ENCODE results near the gene AHI1. TPM values are rescaled to one million over a fixed set of nuclear protein-coding genes. Genes with fewer than 3 reads are reported as not detected.

Gene AHI1
- total RNA-seq, 2 experiments from 2014 or later = 21.4 to 33.9 TPM

DNA sequence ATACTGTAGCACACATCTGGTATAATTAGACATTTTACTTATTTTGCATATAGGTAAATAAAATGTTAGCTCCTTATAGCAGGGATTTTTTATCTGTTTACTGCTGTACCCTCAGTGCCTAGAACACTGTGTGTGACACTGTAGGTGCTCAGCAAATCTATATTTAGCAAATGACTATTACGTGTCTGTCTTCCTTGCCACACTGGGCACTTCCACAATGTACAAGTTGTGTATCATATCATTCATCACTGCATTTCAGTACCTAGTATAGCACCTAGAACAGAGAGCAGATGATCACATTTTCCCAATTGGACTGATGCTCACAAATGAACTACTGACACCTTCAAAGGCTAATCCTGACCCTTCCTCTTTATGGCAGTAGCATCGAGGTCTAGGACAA is 200.8 kb downstream of the AHI1 start:
- H2AFZ ChIP-seq (ENCODE audit: low read length) = no peak overlapping the region
- no peak overlapping the region for H3K27ac ChIP-seq (ENCODE audit: low read depth, low read length, poor library complexity, severe bottlenecking)
- no peaks in the 10 kb centered on the region for H3K9me2 ChIP-seq (ENCODE audit: insufficient read depth, low read length)
- no peaks in the 10 kb centered on the region for H3K79me2 ChIP-seq (ENCODE audit: insufficient read depth, low read depth, low read length)
- ChIA-PET POLR2A (interaction anchor here (0.9 to 1.4 kb wide), 3 partner anchors 11 to 26 kb away, joined by 3 to 5 read pairs (median 3); no protein-coding TSS in a partner anchor), CTCF (ENCODE audit: unreplicated experiment) (no interaction called here)
- H3K4me3 ChIP-seq (ENCODE audit: low read depth, low read length, poor library complexity, severe bottlenecking) = no peak overlapping the region
- H3K9me3 ChIP-seq (ENCODE audit: low read length) = peaks cover 7% of the 10 kb centered on the region; the same call in 1 of the 2 replicates
- no peak overlapping the region for H3K4me2 ChIP-seq (ENCODE audit: low read length)
- BruUV-seq (replicated peaks) = no TSS peak
- TF ChIP-seq EZH2phosphoT487 (IDR thresholded peaks at IDR 0.05; ENCODE audit: borderline replicate concordance, low read depth, low read length) (no peak), CTCF (conservative IDR thresholded peaks at IDR 0.05; ENCODE audit: low read length) (no peak)
- intact Hi-C loops (cut with micrococcal nuclease; ENCODE audit: unreplicated experiment) = no loop called here
- H3K36me3 ChIP-seq (ENCODE audit: insufficient read depth, low read length) = no peaks in the 10 kb centered on the region; the same call in 1 of the 2 replicates
- H3K4me1 ChIP-seq (ENCODE audit: insufficient read depth, low read length, poor library complexity, severe bottlenecking) = peaks cover 6% of the 10 kb centered on the region
- no peaks in the 10 kb centered on the region for H4K20me1 ChIP-seq (ENCODE audit: insufficient read depth, low read length)
- DNase-seq (ENCODE audit: low spot score) = no peak

GRCh38 chr6:135295085-135295484 is 202.5 kb downstream of the AHI1 start:
- ChIA-PET POLR2A (no interaction called here), CTCF (ENCODE audit: unreplicated experiment) (no interaction called here)
- BruUV-seq (replicated peaks) = no TSS peak
- DNase-seq (ENCODE audit: low spot score) = no peak
- Histone ChIP-seq H3K79me2 (ENCODE audit: insufficient read depth, low read depth, low read length) (no peaks in the 10 kb centered on the region), H3K4me2 (ENCODE audit: low read length) (no peak overlapping the region), H3K9me2 (ENCODE audit: insufficient read depth, low read length) (no peaks in the 10 kb centered on the region), H4K20me1 (ENCODE audit: insufficient read depth, low read length) (no peaks in the 10 kb centered on the region), H3K9me3 (ENCODE audit: low read length) (peaks cover 7% of the 10 kb centered on the region; the same call in 1 of the 2 replicates), H3K4me3 (ENCODE audit: low read depth, low read length, poor library complexity, severe bottlenecking) (no peak overlapping the region), H3K27ac (ENCODE audit: low read depth, low read length, poor library complexity, severe bottlenecking) (no peak overlapping the region), H2AFZ (ENCODE audit: low read length) (no peak overlapping the region), H3K36me3 (ENCODE audit: insufficient read depth, low read length) (no peaks in the 10 kb centered on the region; the same call in 1 of the 2 replicates), H3K4me1 (ENCODE audit: insufficient read depth, low read length, poor library complexity, severe bottlenecking) (peaks cover 6% of the 10 kb centered on the region)
- TF ChIP-seq EZH2phosphoT487 (IDR thresholded peaks at IDR 0.05; ENCODE audit: borderline replicate concordance, low read depth, low read length) (no peak), CTCF (conservative IDR thresholded peaks at IDR 0.05; ENCODE audit: low read length) (no peak)
- intact Hi-C loops (cut with micrococcal nuclease; ENCODE audit: unreplicated experiment) = no loop called here

DNA sequence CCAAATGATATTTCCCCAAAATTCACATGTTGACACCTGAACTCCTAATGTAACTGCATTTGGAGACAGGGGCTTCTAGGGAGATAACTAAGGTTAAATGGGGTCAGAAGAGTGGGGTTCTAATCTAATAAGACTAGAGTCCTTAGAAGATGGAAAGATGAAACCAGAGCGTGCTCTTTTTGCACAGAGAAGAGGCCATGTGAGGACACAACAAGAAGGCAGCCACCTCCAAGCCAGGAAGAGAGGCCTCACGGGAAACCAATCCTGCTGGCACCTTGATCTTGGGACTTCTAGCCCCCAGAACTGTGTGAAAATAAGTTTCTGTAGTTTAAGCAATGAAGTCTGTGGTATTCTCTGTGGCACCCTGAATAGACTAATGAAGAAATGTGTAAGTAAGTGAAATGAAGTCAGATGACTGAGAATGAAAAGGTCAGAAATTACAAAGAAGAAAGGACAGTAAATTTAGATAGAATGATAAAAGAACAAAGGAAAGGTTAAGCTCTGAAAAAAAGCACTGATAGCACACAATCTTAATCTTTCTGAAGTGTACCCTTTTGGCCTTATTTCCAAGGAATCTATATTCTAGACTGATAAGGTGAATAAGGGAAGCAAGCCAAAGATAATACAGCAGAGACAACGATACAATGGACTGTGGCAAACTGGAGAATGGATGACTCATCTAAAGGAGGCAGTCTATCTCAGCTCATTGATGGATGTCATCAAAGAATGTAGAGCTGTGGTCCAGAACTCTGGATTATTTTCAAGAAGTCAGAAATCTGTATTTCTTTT is 206.1 kb downstream of the AHI1 start:
- H3K79me2 ChIP-seq (ENCODE audit: insufficient read depth, low read depth, low read length) = no peaks in the 10 kb centered on the region
- BruUV-seq (replicated peaks) = no TSS peak
- no peak overlapping the region for H3K27ac ChIP-seq (ENCODE audit: low read depth, low read length, poor library complexity, severe bottlenecking)
- intact Hi-C loops (cut with micrococcal nuclease; ENCODE audit: unreplicated experiment) = no loop called here
- TF ChIP-seq CTCF (conservative IDR thresholded peaks at IDR 0.05; ENCODE audit: low read length) (no peak), EZH2phosphoT487 (IDR thresholded peaks at IDR 0.05; ENCODE audit: borderline replicate concordance, low read depth, low read length) (no peak)
- H2AFZ ChIP-seq (ENCODE audit: low read length) = no peak overlapping the region
- ChIA-PET POLR2A (interaction anchor here (0.5 to 1.3 kb wide), 5 partner anchors 8 to 47 kb away, joined by 3 to 5 read pairs (median 3); no protein-coding TSS in a partner anchor), CTCF (ENCODE audit: unreplicated experiment) (no interaction called here)
- no peaks in the 10 kb centered on the region for H4K20me1 ChIP-seq (ENCODE audit: insufficient read depth, low read length)
- H3K9me3 ChIP-seq (ENCODE audit: low read length) = peaks cover 7% of the 10 kb centered on the region; the same call in 1 of the 2 replicates
- no peak overlapping the region for H3K4me3 ChIP-seq (ENCODE audit: low read depth, low read length, poor library complexity, severe bottlenecking)
- H3K36me3 ChIP-seq (ENCODE audit: insufficient read depth, low read length) = no peaks in the 10 kb centered on the region; the same call in 1 of the 2 replicates
- no peaks in the 10 kb centered on the region for H3K9me2 ChIP-seq (ENCODE audit: insufficient read depth, low read length)
- no peak overlapping the region for H3K4me2 ChIP-seq (ENCODE audit: low read length)
- peaks cover 10% of the 10 kb centered on the region for H3K4me1 ChIP-seq (ENCODE audit: insufficient read depth, low read length, poor library complexity, severe bottlenecking)
- DNase-seq (ENCODE audit: low spot score) = no peak
